ENCODE data around the gene COMMD9.
"Not testable (repeated sequence)": the region's sequence is repeated elsewhere in the genome, so short reads cannot be mapped to it uniquely, and the experiment has no call there.

The COMMD9 gene

DNA sequence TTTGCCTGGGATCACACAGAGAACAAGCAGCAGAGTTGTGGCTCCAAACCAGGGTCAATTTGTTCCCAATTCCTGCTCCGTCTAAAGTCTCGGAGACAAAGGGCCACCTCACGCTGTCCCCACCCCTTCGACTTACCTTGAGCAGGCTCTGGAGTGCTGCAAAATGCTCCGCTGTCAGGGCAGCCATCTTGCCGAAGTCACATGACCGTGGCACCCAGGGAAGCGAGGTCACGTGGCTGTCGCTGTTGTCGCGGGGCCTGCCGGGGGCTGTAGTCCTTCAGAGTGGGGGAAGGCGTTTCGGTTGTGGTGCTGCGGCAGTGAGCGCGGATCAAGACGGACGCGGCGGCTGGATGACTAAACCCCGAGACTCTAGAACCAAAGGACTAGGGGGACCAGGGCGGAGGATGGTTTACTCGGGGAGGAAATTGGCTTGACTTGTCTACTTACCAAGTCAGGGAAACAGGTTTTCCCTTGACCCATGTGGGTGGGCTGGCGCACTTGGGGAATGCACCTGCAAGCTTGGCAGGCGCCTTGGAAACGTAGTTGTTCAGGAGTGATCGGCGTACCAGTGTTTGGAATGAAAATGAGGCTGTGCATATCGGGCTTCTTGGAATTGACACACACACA is at the start of gene COMMD9:
Gene COMMD9 (minus strand): TSS at position 199 of the 627 bp plus-strand sequence. CDS start 12 bp downstream, at position 187.
- peak; percentile 94 to 97 (median 96) for DNase-seq

DNA sequence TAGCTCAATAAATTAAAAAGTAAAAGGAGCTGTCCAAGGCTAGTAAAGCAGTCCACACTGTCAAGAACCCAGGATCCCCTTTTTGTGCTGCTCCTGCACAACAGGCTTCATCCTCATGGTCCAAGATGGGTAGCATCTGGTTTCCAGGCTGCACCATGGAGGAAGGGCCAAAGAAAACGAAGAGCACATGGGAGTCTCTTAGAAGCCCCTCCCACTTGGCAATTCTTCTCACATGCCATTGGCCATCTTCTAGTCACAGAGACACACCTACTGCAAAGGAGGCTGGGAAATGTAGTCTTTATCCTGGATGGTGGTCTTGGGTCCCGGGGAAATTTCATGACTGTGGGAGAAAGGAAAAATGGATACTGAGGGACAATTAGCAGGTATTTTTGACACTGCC is 44.7 kb upstream of the COMMD9 start:
- DNase-seq, result peak; percentile 30 to 42 (median 39)

- DNase-seq, result peak; percentile 59 to 71 (median 67)
Measured at GRCh38 chr11:36333468-36333867, 44.2 kb upstream of the COMMD9 start.

DNA sequence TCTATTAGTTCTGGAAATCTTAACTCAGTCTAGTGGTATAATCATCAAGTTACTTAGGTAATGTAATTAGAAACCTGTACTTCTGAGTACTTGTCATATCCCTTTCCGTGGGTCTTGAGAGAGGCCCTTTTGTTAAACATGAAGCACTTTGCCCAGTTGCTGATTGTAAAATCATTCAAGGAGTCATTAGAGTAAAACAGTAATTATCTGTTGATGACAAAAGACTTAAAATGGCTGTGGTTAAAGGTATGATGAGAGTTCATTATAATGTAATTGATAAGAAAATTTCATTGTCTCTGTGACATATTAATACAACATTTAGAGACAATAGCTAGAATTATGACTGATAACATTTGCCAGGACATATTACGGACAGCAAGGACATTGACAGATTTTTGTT is 41.2 kb upstream of the COMMD9 start:
- no peak for DNase-seq

DNA sequence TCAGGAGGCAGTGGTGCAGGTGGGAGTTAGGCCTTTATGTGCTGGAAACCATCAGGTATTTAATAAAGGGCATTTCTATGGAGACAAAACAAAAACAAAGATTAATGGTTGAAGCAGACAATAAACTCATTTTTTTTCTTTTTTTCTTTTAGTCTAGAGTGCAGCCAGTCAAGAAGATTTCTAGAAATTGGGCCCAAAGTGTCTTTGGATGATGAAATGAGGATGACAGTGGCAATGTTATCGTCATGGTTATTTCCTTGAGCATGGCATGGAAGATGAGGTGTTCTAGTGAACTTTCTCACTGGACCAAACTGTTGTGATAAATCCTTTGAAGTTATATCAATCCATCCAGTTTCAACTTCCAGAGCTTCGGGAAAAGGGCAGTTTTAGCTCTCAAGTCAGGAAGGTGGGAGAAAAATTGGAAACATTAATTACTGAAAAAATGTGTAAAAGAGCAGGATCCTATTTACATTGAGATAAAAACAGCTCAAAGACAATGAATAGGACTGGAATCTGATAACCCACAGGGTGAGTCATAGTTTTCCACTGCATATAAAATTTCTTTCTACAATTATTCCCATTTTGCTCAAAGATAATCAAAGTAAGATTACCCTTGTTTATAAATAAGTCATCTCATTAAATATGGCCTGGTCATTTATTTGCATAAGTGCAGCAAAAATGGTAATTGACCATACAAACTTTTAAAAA is 39.9 kb upstream of the COMMD9 start:
- DNase-seq, result no peak

- DNase-seq, result no peak
Measured at GRCh38 chr11:36326524-36327419, 37.5 kb upstream of the COMMD9 start.

- DNase-seq, result not testable (repeated sequence)
Measured at GRCh38 chr11:36325403-36325802, 36.2 kb upstream of the COMMD9 start.

DNA sequence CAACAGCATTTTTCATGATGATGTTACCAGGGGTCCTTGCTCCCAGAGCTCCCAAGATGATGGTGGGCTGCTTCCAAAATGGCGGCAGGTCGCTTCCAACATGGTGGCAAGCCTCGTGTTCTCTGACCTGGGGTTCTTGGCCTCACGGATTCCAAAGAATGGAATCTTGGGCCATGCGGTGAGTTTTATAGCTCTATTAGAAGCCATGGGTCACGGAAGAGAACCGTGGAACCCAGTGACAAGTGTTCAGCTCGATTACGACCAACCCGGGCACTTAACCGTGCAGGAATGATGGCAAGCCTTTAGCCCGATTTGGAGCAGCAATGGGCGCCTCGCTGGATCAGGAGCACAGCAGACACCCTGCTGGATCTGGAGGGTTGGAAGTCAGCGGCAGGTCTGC is 35.7 kb upstream of the COMMD9 start:
- DNase-seq, result not testable (repeated sequence)

DNA sequence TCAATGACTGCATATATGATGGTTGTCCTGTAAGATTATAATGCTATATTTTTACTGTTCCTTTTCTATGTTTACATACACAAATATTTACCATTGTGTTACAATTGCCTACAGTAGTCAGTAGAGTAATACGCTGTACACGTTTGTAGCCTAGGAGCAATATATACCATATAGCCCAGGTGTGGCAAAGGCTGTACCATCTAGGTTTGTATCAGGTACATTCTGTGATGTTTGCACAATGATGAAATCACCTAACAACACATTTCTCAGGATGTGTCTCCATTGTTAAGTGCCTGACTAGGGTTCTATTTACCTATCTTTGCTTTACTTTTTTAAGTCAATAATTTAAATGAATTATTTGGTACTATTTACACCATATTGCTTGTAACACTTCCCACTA is 28.8 kb upstream of the COMMD9 start:
- DNase-seq, result no peak

GRCh38 chr11:36316049-36316448 is 26.8 kb upstream of the COMMD9 start:
- no peak for DNase-seq

DNA sequence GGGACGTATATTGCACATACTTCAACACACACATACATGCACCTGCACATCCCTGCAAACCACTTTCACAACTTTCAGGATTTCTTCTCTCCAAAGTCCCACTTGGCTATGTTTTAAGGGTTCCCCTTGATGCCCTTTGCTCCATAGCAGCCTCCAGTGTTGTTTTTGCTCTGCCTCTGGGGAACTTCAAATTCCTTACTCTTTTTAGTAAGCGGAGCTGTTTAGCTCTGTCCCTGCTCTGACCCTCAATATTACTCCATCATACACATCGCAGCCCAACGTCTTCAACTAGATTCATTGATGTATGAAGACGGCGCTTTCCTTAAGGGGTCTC is 25.2 kb upstream of the COMMD9 start:
- DNase-seq, result no peak

GRCh38 chr11:36313750-36314433 is 24.7 kb upstream of the COMMD9 start:
- DNase-seq, result no peak

DNA sequence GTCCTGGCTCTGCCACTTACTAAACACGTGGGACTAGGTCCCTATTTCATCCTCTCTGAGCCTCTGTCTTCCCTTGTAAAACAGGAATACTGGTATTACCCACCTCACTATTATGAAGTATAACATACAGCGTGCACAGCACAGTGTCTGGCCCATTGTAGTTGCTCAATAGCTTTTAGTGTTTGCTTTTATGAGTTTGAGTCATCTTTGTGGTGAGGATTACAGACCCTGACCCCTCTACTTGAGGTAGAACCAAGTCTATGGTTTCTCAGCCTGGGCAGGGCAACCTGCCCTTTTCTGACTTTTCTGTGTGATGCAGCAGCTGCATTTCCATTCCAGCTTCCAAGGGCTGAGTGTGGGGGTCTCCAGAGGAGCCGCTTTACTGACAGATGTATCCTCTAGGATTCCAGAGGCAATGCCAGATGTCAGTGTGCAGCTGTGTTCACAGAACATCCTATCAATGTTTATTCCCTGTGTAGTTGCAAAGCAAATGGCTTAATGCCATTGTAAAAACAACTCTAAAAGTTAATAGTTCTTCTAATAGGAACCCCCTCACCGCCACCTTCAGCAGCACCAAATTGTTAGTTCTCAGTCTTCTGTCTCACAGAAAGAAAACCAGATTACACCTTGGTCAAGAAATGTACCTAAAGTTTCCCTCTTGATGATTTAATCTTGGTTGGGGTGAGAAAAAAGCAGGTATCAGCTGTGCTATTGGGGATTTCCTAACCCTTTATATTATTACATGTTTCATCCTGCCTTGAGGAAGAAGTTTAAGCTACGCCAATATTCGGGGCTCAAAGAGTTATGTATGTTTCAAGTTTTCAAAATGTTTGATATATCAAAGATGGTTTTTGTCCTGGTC is 23.6 kb upstream of the COMMD9 start:
- DNase-seq, result no peak

DNA sequence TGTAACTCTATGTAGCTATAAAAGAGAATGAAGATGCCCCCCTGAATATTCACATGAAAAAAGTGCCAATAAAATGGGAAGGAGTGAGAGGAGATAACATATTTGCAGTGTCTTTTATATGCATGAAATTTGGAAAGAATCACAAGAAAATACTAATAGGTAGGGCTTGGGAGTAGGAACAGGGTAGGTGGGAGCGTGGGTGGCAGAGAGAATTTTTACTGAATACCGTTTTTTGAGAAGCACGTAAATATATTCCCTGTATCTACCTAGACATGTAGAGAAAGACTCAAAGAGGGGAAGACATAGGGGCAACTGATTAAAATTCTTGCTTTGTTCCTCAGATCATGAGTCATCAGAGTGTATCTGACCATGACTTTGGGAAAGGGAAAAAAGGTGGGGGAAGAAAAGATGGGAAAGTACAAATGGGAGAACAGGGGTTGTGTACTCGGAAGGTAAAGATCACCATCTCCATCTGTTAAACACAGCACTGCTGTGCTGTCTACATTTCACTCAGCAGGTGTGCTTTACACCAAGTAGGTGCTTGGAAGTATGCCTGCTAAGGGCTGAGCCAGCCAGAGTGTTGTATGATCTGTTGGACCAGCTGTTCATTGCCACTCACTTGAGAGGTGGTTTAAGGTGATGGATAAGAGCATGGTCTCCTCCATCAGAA is 22.8 kb upstream of the COMMD9 start:
- DNase-seq, result no peak

DNA sequence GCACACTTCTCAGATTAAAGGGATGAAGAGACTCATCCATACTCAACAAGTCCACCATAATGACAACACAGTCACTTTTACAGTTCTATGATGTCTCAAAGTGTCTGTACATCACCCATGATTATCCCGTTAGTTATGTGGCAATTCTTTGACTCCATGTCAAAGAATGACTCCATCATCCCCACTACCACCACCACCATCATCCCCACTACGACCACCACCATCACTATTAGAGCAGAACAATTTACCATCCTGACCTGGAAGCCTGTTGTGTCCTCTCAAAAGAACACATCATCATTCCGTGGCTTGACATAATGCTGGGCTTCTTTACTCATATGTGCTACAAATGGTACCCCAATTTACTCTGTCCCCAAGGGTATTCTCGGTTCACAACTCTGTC is 20.6 kb upstream of the COMMD9 start:
- DNase-seq, result no peak

DNA sequence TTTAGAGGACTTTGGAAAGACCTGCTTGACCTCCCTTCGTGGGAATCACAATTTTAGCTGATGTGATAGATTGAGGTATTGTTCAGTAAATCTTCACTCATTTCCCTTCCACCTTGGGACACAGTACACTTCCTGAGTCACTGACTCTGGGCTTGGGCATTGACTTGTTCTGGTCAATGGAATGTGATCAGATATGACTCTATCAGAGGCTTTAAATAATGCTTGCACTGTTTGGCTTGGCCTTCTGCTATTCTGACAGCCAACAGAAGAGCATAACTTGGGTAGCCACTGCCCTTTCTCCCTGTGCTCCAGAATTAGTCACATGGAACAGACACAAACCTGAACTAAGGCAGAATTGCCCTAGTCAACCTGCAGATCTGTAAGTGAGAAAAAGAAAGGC is 19.4 kb upstream of the COMMD9 start:
- DNase-seq, result no peak

GRCh38 chr11:36306888-36307287 is 17.7 kb upstream of the COMMD9 start:
- peak; percentile 75 to 81 (median 78) for DNase-seq

DNA sequence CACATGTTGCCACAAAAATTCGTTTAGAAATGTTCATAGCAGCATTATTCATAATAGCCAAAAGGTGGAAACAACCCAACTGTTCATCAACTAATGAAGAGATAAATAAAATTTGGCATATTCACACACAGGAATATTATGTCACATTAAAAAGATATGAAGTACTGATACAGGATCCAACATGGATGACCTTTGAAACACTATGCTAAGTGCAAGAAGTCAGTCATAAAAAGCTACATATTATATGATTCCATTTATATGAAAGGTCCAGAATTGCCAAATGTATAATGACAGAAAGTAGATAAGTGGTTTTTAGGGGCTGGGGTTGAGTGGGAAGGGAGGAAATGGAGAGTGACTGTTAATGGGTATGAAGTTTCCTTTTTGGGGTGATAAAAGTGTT is 15.8 kb upstream of the COMMD9 start:
- DNase-seq, result no peak

DNA sequence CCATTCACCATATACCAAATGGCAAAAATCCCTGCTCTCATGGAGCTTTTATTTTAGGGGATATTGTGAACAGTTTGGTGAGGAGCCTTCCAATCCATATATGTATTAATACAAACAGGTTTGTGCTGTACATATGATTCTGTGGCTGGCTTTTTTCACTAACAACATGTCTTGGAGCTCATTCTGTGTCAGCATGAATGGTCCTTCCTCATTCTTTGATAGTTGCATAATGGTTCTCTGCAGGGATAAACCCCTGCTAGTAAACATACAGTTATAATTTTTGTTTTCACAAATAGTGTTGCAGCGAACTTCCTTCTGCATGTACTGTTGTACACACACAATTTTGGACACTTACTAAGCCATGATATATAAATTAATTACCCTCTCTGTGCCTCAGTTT is 15.1 kb upstream of the COMMD9 start:
- DNase-seq, result peak; percentile 53 to 71 (median 69)

DNA sequence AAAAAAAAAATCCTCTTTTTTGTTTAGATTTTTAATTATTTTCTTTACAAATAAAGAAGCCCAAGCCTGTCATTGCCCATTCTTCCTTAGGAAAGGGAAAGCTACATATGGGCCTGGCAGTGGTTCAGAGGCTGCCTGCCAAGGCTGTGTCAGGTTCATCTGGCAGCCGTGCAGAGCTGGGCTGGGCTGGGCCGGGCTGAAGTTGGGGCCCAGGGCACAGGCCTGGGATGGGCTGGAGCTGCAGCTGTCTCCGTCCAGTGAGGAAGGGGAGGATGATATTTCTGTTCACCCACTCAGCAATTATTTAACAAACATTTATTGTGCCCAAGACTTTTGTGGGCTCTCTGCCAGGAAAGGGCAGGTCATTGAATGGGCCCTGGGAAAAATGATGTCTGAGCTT is 11.4 kb upstream of the COMMD9 start:
- DNase-seq, result no peak

GRCh38 chr11:36296884-36297543 is 7.8 kb upstream of the COMMD9 start:
- DNase-seq, result peak; percentile 40 to 58 (median 50)

Measured in suppressor macrophage treated with lipopolysaccharide for 1 hour (primary cell).